ENCODE measurements around the gene FBXO27.
A peak's percentile ranks its signal among the peaks of the same experiment; 100 is the strongest.
"Not testable (repeated sequence)": the region's sequence is repeated elsewhere in the genome, so short reads cannot be mapped to it uniquely, and the experiment has no call there.

The FBXO27 gene

GRCh38 chr19:39032063-39032918, at the start of gene FBXO27:
Gene FBXO27, minus strand, starts transcription at chr19:39032549. Its CDS starts 322 bp downstream, at chr19:39032227.
- peak; percentile 27 for DNase-seq (ENCODE audit: low spot score)

- no peak for DNase-seq (ENCODE audit: low spot score)
Observed at GRCh38 chr19:39080431-39080830, 48.1 kb upstream of the FBXO27 start.

GRCh38 chr19:39078436-39079200, 46.3 kb upstream of the FBXO27 start:
- DNase-seq (ENCODE audit: low spot score), result no peak

- DNase-seq (ENCODE audit: low spot score), result no peak
Observed at GRCh38 chr19:39077323-39077722, 45.0 kb upstream of the FBXO27 start.

- DNase-seq (ENCODE audit: low spot score), result no peak
Observed at GRCh38 chr19:39074942-39075341, 42.6 kb upstream of the FBXO27 start.

- no peak for DNase-seq (ENCODE audit: low spot score)
Observed at GRCh38 chr19:39074205-39074692, 41.9 kb upstream of the FBXO27 start.

- no peak for DNase-seq (ENCODE audit: low spot score)
Observed at GRCh38 chr19:39070888-39071287, 38.5 kb upstream of the FBXO27 start.

GRCh38 chr19:39068259-39068658, 35.9 kb upstream of the FBXO27 start:
- not testable (repeated sequence) for DNase-seq (ENCODE audit: low spot score)

GRCh38 chr19:39067104-39067503, 34.8 kb upstream of the FBXO27 start:
- DNase-seq (ENCODE audit: low spot score), result no peak

- no peak for DNase-seq (ENCODE audit: low spot score)
Observed at GRCh38 chr19:39065928-39066327, 33.6 kb upstream of the FBXO27 start.

GRCh38 chr19:39064405-39064804, 32.1 kb upstream of the FBXO27 start:
- no peak for DNase-seq (ENCODE audit: low spot score)

- DNase-seq (ENCODE audit: low spot score), result no peak
Observed at GRCh38 chr19:39060171-39060570, 27.8 kb upstream of the FBXO27 start.

- no peak for DNase-seq (ENCODE audit: low spot score)
Observed at GRCh38 chr19:39059302-39059701, 27.0 kb upstream of the FBXO27 start.

GRCh38 chr19:39057615-39058014, 25.3 kb upstream of the FBXO27 start:
- no peak for DNase-seq (ENCODE audit: low spot score)

- DNase-seq (ENCODE audit: low spot score), result no peak
Observed at GRCh38 chr19:39054091-39054470, 21.7 kb upstream of the FBXO27 start.

GRCh38 chr19:39053276-39054090, 21.1 kb upstream of the FBXO27 start:
- DNase-seq (ENCODE audit: low spot score), result no peak

GRCh38 chr19:39052846-39053245, 20.5 kb upstream of the FBXO27 start:
- DNase-seq (ENCODE audit: low spot score), result no peak

GRCh38 chr19:39052243-39052746, 19.9 kb upstream of the FBXO27 start:
- no peak for DNase-seq (ENCODE audit: low spot score)

- DNase-seq (ENCODE audit: low spot score), result no peak
Observed at GRCh38 chr19:39047073-39047472, 14.7 kb upstream of the FBXO27 start.

GRCh38 chr19:39046037-39046821, 13.9 kb upstream of the FBXO27 start:
- DNase-seq (ENCODE audit: low spot score), result no peak

GRCh38 chr19:39045506-39045905, 13.2 kb upstream of the FBXO27 start:
- DNase-seq (ENCODE audit: low spot score), result no peak
